CD4-positive, alpha-beta T cell (primary cell): Measurements from ENCODE around the gene PTTG1IP. TPM values are rescaled to one million over a fixed set of nuclear protein-coding genes. Genes with fewer than 3 reads are reported as not detected.
A peak's percentile ranks its signal among the peaks of the same experiment; 100 is the strongest.

ENCODE experiments used
- ATAC-seq: fragments of 200-7000 bp; cut with Tn5 transposase; one replicate; pipeline ENCODE4 v1.10.0; 2022; ENCODE audit warnings: mild to moderate bottlenecking; ENCODE audit not compliant: poor library complexity
- CTCF ChIA-PET: fragments of 350-600 bp; sonication (Branson Sonifier 250); formaldehyde crosslinking; loops from one replicate; lab custom pipeline; 2021; ENCODE audit warnings: antibody characterized with exemption, inconsistent platforms; lab: Charles Lee
- POLR2A ChIA-PET: fragments of 350-600 bp; sonication (Branson Sonifier 250); formaldehyde crosslinking; loops from one replicate; lab custom pipeline; 2021; ENCODE audit warnings: antibody characterized with exemption, inconsistent platforms; lab: Charles Lee
- DNase-seq, 14 experiments: peaks; one replicate each; pipeline ENCODE4 v3.0.0-alpha.2; 2013 to 2020; ENCODE audit warnings: mixed read lengths in 2 of 14
- H3K27ac ChIP-seq, 2 donors: one replicate each; pipeline versions ENCODE4 v1.5.1 to v1.7.0; 2013; ENCODE audit warnings: low read length in 2 of 2, low read depth in 1 of 2, mild to moderate bottlenecking in 1 of 2
- H3K27me3 ChIP-seq, 2 experiments: 1 replicate in 1 of 2; 2 replicates in 1 of 2; pipeline versions ENCODE4 v1.6.1 to v1.7.0; 2013; ENCODE audit warnings: low read length in 2 of 2, control low read depth in 1 of 2, mild to moderate bottlenecking in 1 of 2, moderate library complexity in 1 of 2; ENCODE audit not compliant: insufficient read depth in 2 of 2, control insufficient read depth in 1 of 2
- H3K36me3 ChIP-seq: one replicate; pipeline ENCODE4 v1.6.1; 2013; ENCODE audit warnings: low read length, control low read depth; ENCODE audit not compliant: insufficient read depth
- H3K4me1 ChIP-seq: one replicate; pipeline ENCODE4 v1.6.1; 2013; ENCODE audit warnings: low read length, control low read depth; ENCODE audit not compliant: insufficient read depth
- H3K4me3 ChIP-seq: one replicate; pipeline ENCODE4 v1.5.1; 2013; ENCODE audit warnings: mild to moderate bottlenecking, low read length, moderate library complexity
- H3K9me3 ChIP-seq, 2 experiments: 1 replicate in 1 of 2; 2 replicates in 1 of 2; pipeline versions ENCODE4 v1.6.1 to v1.7.0; 2013; ENCODE audit warnings: low read length in 2 of 2, mild to moderate bottlenecking in 2 of 2, control low read depth in 1 of 2, moderate library complexity in 1 of 2; ENCODE audit not compliant: control insufficient read depth in 1 of 2, insufficient read depth in 1 of 2
- H3K27ac Mint-ChIP-seq: one replicate; pipeline ENCODE4 v1.8.0; 2020; ENCODE audit warnings: mixed read lengths
- H3K27me3 Mint-ChIP-seq: one replicate; pipeline ENCODE4 v1.8.0; 2021; ENCODE audit warnings: mixed read lengths
- H3K36me3 Mint-ChIP-seq: one replicate; pipeline ENCODE4 v1.8.0; 2021; ENCODE audit warnings: low read depth, mixed read lengths
- H3K4me1 Mint-ChIP-seq: one replicate; pipeline ENCODE4 v1.8.0; 2021; ENCODE audit warnings: low read depth, mixed read lengths
- H3K4me3 Mint-ChIP-seq: one replicate; pipeline ENCODE4 v1.8.0; 2020; ENCODE audit warnings: mild to moderate bottlenecking, mixed read lengths
- H3K9me3 Mint-ChIP-seq: one replicate; pipeline ENCODE4 v1.8.0; 2020; ENCODE audit warnings: mixed read lengths
- intact Hi-C, 2 experiments: fragments of 100-400 bp; cut with DNase I in 1 of 2; cut with micrococcal nuclease in 1 of 2; formaldehyde crosslinking; loops; one replicate each; pipeline versions ENCODE4 v1.15.1 to v1.9.0; 2023 to 2025; cut with DNase I, micrococcal nuclease
- total RNA-seq, 174 experiments: library from RNA in 2 of 174; stranded (reverse) in 2 of 174; gene quantifications; one replicate each; pipeline ENCODE4 v1.2.3 and lab custom pipeline; 2021 to 2026
- TF ChIP-seq, protein P1 (sequence below): fragments of 200-600 bp; IDR thresholded peaks from one replicate; pipeline ENCODE4 v1.8.0; 2022; ENCODE audit warnings: antibody characterized with exemption, mild to moderate bottlenecking

Gene PTTG1IP
- total RNA-seq, 2 experiments from 2014 or later, result 99.0 to 99.5 TPM

DNA sequence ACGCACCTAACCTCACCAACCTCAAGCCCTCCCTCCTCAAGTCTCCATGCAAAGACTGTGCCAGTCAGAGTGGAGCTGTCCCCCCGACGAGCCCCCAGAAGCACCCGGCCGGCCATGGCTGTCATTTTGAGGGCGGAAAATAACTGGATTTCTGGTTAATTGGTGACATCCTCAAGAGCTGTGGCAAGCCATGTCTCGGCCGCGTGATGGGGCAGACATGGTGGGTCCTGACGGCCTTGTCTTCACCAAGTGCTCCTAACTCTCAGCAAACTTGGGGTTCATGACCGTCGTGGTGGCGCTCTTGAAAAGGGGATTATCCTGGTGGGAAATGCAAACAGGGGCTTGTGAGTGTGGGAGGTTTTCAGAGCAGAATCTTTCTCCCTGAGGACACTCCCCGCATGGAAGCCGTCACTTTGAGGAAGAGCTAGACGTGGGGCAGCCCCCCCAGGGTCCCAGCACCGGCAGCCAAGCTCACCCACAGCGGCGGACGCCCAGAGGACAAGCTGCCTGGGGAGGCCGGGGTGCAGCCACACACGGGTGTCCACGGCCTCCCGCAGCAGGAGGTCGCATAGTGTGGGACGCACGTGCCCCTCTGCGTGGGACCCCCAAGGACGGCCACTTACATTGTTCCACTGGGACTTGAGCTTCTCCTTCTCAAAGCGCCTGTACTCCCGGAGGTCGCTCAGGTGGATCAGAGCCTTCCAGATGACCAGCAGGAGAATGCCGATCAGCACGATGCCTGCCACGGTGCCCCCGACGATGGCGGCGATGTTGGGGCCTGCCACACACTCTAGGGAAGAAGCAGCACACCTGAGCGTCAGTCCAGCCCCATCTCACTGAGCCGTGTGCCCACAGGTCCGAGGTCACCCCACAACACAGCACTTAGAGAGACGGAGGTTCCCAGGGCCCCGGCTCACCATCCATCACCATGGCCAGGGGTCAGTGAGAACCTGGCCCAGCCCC lies 12.9 kb upstream of the PTTG1IP start:
- H3K27me3 ChIP-seq, result no peaks in the 10 kb centered on the region
- H3K36me3 ChIP-seq, result peaks cover 60% of the 10 kb centered on the region
- intact Hi-C loops, result no loop called here
- Mint-ChIP-seq H3K36me3 (peaks cover 52% of the 10 kb centered on the region), H3K4me3 (no peak overlapping the region), H3K27me3 (no peaks in the 10 kb centered on the region), H3K4me1 (peaks cover 11% of the 10 kb centered on the region), H3K9me3 (no peaks in the 10 kb centered on the region), H3K27ac (no peak overlapping the region)
- no peaks in the 10 kb centered on the region for H3K9me3 ChIP-seq
- H3K4me1 ChIP-seq, result peaks cover 19% of the 10 kb centered on the region
- TF ChIP-seq, protein P1, sequence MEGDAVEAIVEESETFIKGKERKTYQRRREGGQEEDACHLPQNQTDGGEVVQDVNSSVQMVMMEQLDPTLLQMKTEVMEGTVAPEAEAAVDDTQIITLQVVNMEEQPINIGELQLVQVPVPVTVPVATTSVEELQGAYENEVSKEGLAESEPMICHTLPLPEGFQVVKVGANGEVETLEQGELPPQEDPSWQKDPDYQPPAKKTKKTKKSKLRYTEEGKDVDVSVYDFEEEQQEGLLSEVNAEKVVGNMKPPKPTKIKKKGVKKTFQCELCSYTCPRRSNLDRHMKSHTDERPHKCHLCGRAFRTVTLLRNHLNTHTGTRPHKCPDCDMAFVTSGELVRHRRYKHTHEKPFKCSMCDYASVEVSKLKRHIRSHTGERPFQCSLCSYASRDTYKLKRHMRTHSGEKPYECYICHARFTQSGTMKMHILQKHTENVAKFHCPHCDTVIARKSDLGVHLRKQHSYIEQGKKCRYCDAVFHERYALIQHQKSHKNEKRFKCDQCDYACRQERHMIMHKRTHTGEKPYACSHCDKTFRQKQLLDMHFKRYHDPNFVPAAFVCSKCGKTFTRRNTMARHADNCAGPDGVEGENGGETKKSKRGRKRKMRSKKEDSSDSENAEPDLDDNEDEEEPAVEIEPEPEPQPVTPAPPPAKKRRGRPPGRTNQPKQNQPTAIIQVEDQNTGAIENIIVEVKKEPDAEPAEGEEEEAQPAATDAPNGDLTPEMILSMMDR, result no peak
- DNase-seq (no peak), ATAC-seq (no peak)
- ChIA-PET CTCF (no interaction called here), POLR2A (interaction anchor here (1.0 to 1.9 kb wide), 2 partner anchors 13 to 41 kb away, joined by 3 to 5 read pairs; partner anchors contain the start of gene PTTG1IP)
- H3K27ac ChIP-seq, result no peak overlapping the region
- H3K4me3 ChIP-seq, result no peak overlapping the region

DNA sequence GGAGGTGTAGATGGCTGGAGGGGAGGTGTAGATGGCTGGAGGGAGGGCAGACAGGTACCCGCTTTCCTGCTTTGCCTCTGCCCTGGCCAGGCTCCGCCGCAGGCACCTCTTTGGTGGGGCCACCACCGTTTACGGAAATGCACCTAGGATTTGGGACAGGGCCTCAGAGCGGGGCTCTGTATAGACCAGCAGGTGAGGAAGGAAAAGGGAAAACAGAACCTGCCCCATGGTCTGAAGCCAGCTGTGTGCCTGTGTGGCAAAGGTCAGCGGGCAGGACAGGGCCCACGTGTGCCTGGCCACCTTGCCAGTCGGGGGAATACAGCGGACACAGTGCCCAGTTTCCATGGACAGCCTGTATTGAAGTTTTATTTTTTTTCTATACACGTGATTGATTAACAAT lies 12.1 kb upstream of the PTTG1IP start:
- no peak for ATAC-seq
- H3K4me1 Mint-ChIP-seq, result peaks cover 19% of the 10 kb centered on the region
- no peak overlapping the region for H3K27ac Mint-ChIP-seq
- H3K4me3 Mint-ChIP-seq, result no peak overlapping the region
- no peak overlapping the region for H3K27ac ChIP-seq
- intact Hi-C loops, result no loop called here
- no peaks in the 10 kb centered on the region for H3K9me3 Mint-ChIP-seq
- no peak for DNase-seq
- H3K9me3 ChIP-seq, result no peaks in the 10 kb centered on the region
- no peak overlapping the region for H3K4me3 ChIP-seq
- ChIA-PET CTCF (no interaction called here), POLR2A (interaction anchor here (2.1 kb wide), 1 partner anchor 42 kb away, joined by 12 read pairs; no protein-coding TSS in a partner anchor)
- peaks cover 47% of the 10 kb centered on the region for H3K36me3 Mint-ChIP-seq
- H3K36me3 ChIP-seq, result peaks cover 53% of the 10 kb centered on the region
- H3K4me1 ChIP-seq, result peaks cover 20% of the 10 kb centered on the region
- H3K27me3 ChIP-seq, result no peaks in the 10 kb centered on the region
- TF ChIP-seq, protein P1, result no peak
- H3K27me3 Mint-ChIP-seq, result no peaks in the 10 kb centered on the region

DNA sequence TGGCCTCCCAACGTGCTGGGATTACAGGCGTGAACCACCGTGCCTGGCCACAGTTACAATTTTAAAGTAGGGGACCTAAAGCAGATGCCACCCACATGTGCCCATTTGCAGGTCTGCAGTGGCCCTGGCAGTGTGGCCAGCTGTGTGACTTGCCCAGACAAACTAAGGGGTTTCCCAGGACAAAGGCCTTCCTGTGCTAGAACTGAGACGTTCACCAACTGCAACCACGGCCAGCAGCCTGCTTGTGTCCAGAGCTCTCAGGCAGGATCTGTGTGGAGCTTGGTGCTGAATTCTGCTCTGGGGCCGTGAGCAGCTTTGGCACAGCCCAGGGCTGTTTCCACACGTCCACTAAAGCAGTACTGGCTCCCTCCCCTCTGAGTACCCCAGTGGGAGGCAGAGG lies 10.6 kb upstream of the PTTG1IP start:
- no peaks in the 10 kb centered on the region for H3K9me3 ChIP-seq
- Mint-ChIP-seq H3K27ac (peak overlapping the region; percentile 36), H3K27me3 (no peaks in the 10 kb centered on the region), H3K9me3 (no peaks in the 10 kb centered on the region), H3K4me1 (peaks cover 23% of the 10 kb centered on the region), H3K36me3 (peaks cover 39% of the 10 kb centered on the region), H3K4me3 (no peak overlapping the region)
- DNase-seq, result peak in 1 of 14 experiments; percentile 25
- ATAC-seq, result no peak
- H3K27ac ChIP-seq, result peak overlapping the region in 1 of 2 donors; percentile 48
- TF ChIP-seq, protein P1, result no peak
- no peaks in the 10 kb centered on the region for H3K27me3 ChIP-seq
- ChIA-PET POLR2A (interaction anchor here (0.8 to 3.2 kb wide), 5 partner anchors 10 to 46 kb away, joined by 3 to 22 read pairs (median 4); partner anchors contain the start of gene PTTG1IP), CTCF (interaction anchor here (0.6 to 1.3 kb wide), 3 partner anchors 9 to 1017 kb away, joined by 3 to 4 read pairs (median 3); no protein-coding TSS in a partner anchor)
- intact Hi-C loops, result no loop called here
- peaks cover 37% of the 10 kb centered on the region for H3K36me3 ChIP-seq
- H3K4me3 ChIP-seq, result no peak overlapping the region
- peaks cover 26% of the 10 kb centered on the region for H3K4me1 ChIP-seq
